PC-3 (cell line): Measurements from ENCODE around the gene GRK2. TPM values are rescaled to one million over a fixed set of nuclear protein-coding genes. Genes with fewer than 3 reads are reported as not detected.
A peak's percentile ranks its signal among the peaks of the same experiment; 100 is the strongest.
"Not testable (repeated sequence)": the region's sequence is repeated elsewhere in the genome, so short reads cannot be mapped to it uniquely, and the experiment has no call there.

Source experiments
- ATAC-seq: fragments of 200-7000 bp; cut with Tn5 transposase; 2 replicates; pipeline ENCODE4 v1.9.1; 2020; ENCODE audit warnings: mild to moderate bottlenecking, moderate library complexity
- BruUV-seq: library from RNA; stranded (reverse); fragments of 400-500 nt; replicated peaks from 2 replicates; lab custom pipeline; 2021; lab: Mats Ljungman, UMichigan
- CTCF ChIA-PET: fragments of 300-600 bp; sonication (Branson Sonifier 250); formaldehyde crosslinking; loops from one replicate; lab custom pipeline; 2022; ENCODE audit warnings: antibody characterized with exemption; lab: Charles Lee
- POLR2A ChIA-PET: fragments of 300-600 bp; sonication (Branson Sonifier 250); formaldehyde crosslinking; loops from one replicate; lab custom pipeline; 2022; ENCODE audit warnings: antibody characterized with exemption; ENCODE audit not compliant: unreplicated experiment; lab: Charles Lee
- DNase-seq: peaks from one replicate; pipeline ENCODE4 v3.0.0-alpha.2; 2015
- H2AFZ ChIP-seq: fragments of 300-600 bp; sonication (generic); 2 replicates; pipeline ENCODE4 v1.6.0; 2016; ENCODE audit warnings: antibody characterized with exemption, low read length
- H3F3A ChIP-seq: fragments of 300-600 bp; sonication (generic); one replicate; pipeline ENCODE4 v1.6.0; 2017; ENCODE audit warnings: antibody characterized with exemption, low read length, control low read depth, mild to moderate bottlenecking; ENCODE audit not compliant: unreplicated experiment
- H3K27ac ChIP-seq: fragments of 300-600 bp; sonication (generic); 2 replicates; pipeline ENCODE4 v1.5.1; 2016; ENCODE audit warnings: mild to moderate bottlenecking, low read length
- H3K27me3 ChIP-seq: fragments of 300-600 bp; sonication (generic); 2 replicates; pipeline ENCODE4 v1.6.1; 2016; ENCODE audit warnings: low read length, mixed read lengths
- H3K36me3 ChIP-seq: fragments of 300-600 bp; sonication (generic); 2 replicates; pipeline ENCODE4 v1.6.1; 2016; ENCODE audit warnings: low read depth, mixed run types, low read length, mixed read lengths
- H3K4me1 ChIP-seq: fragments of 300-600 bp; sonication (generic); 2 replicates; pipeline ENCODE4 v1.5.1; 2016; ENCODE audit warnings: low read length; ENCODE audit not compliant: insufficient read depth
- H3K4me2 ChIP-seq: fragments of 300-600 bp; sonication (generic); 2 replicates; pipeline ENCODE4 v1.6.0; 2016; ENCODE audit warnings: low read length
- H3K4me3 ChIP-seq: fragments of 300-600 bp; sonication (generic); 2 replicates; pipeline ENCODE4 v1.5.1; 2016; ENCODE audit warnings: mild to moderate bottlenecking, low read length, mixed read lengths
- H3K79me2 ChIP-seq: fragments of 300-600 bp; sonication (generic); 2 replicates; pipeline ENCODE4 v1.6.1; 2017; ENCODE audit warnings: low read length, mixed read lengths
- H3K9ac ChIP-seq: fragments of 300-600 bp; sonication (generic); 2 replicates; pipeline ENCODE4 v1.6.0; 2016; ENCODE audit warnings: mild to moderate bottlenecking, low read length
- H3K9me2 ChIP-seq: fragments of 300-600 bp; sonication (generic); replicated peaks from 2 replicates; pipeline ENCODE4 v1.6.1; 2016; ENCODE audit warnings: mixed run types, low read length, mixed read lengths
- H3K9me3 ChIP-seq: fragments of 300-600 bp; sonication (generic); 2 replicates; pipeline ENCODE4 v1.6.1; 2016; ENCODE audit warnings: low read length, mixed read lengths
- H4K20me1 ChIP-seq: fragments of 300-600 bp; sonication (generic); 2 replicates; pipeline ENCODE4 v1.6.1; 2016; ENCODE audit warnings: low read length, mixed read lengths
- CTCF ChIP-seq: fragments of 300-600 bp; sonication (generic); conservative IDR thresholded peaks from 2 replicates; pipeline ENCODE4 v1.5.1; 2017; ENCODE audit warnings: antibody characterized with exemption, low read depth, mild to moderate bottlenecking, low read length
- EZH2 ChIP-seq: fragments of 300-600 bp; sonication (generic); IDR thresholded peaks from one replicate; pipeline ENCODE4 v1.6.1; 2017; ENCODE audit warnings: antibody characterized with exemption, mild to moderate bottlenecking, low read length; ENCODE audit not compliant: unreplicated experiment
- EZH2phosphoT487 ChIP-seq: fragments of 300-600 bp; sonication (generic); IDR thresholded peaks from 2 replicates; pipeline ENCODE4 v1.6.1; 2018; ENCODE audit warnings: mild to moderate bottlenecking, antibody characterized with exemption, low read length, borderline replicate concordance
- intact Hi-C: fragments of 100-400 bp; cut with micrococcal nuclease; formaldehyde crosslinking; loops from 2 replicates; pipeline ENCODE4 v1.9.0; 2023
- total RNA-seq: library from RNA; depleted of rRNA; stranded (reverse); fragments of >200 nt; gene quantifications from 2 replicates; pipeline ENCODE4 v1.2.3, GENCODE V29; 2014

The GRK2 gene
- total RNA-seq, 1 experiment from 2014 or later: 103 TPM

DNA sequence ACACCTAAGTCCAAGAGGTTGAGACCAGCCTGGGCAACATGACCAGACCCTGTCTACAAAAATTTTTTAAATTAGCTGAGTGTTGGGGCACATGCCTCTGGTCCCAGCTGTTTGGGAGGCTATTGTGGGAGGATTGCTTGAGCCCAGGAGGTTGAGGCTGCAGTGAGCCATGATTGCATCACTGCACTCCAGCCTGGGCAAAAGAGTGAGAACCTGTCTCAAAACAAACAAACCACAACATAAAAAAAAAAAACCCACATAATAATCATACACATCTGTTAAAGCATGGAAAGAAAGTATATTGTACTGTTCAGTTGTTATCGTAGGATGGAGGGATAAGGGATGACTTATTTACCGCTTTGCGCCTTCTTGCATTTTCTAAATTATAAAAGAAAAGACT lies 35.9 kb upstream of the GRK2 start:
- 0 out of 2 replicates have a peak, but pooled peaks cover 6% of the 10 kb centered on the region for H3K79me2 ChIP-seq
- H3K4me1 ChIP-seq: peaks cover 8% of the 10 kb centered on the region
- ChIA-PET POLR2A (no interaction called here), CTCF (no interaction called here)
- DNase-seq: peak; percentile 54
- no peak overlapping the region for H2AFZ ChIP-seq
- no peaks in the 10 kb centered on the region for H3F3A ChIP-seq
- peaks cover 34% of the 10 kb centered on the region for H3K36me3 ChIP-seq
- intact Hi-C loops: no loop called here
- no peak overlapping the region for H3K9ac ChIP-seq
- BruUV-seq: no TSS peak
- no peaks in the 10 kb centered on the region for H3K27me3 ChIP-seq
- no peaks in the 10 kb centered on the region for H3K9me2 ChIP-seq
- H3K4me2 ChIP-seq: no peak overlapping the region
- H3K4me3 ChIP-seq: no peak overlapping the region
- 0 out of 2 replicates have a peak overlapping the region, but pooled peaks have one; percentile 22 for H3K27ac ChIP-seq
- peak; percentile 49 for ATAC-seq
- no peaks in the 10 kb centered on the region for H3K9me3 ChIP-seq
- no peaks in the 10 kb centered on the region for H4K20me1 ChIP-seq
- no peak for TF ChIP-seq CTCF
- no peak for TF ChIP-seq EZH2
- TF ChIP-seq EZH2phosphoT487: no peak

GRCh38 chr11:67230886-67231285 lies 35.4 kb upstream of the GRK2 start:
- TF ChIP-seq EZH2: no peak
- no peak for TF ChIP-seq CTCF
- Histone ChIP-seq H2AFZ (no peak overlapping the region), H3K36me3 (peaks cover 33% of the 10 kb centered on the region), H3K4me3 (no peak overlapping the region), H3K9me3 (no peaks in the 10 kb centered on the region), H3F3A (no peaks in the 10 kb centered on the region), H3K4me2 (no peak overlapping the region), H3K4me1 (peaks cover 8% of the 10 kb centered on the region), H3K9me2 (no peaks in the 10 kb centered on the region), H3K27me3 (no peaks in the 10 kb centered on the region), H3K27ac (no peak overlapping the region), H4K20me1 (no peaks in the 10 kb centered on the region), H3K9ac (no peak overlapping the region), H3K79me2 (0 out of 2 replicates have a peak, but pooled peaks cover 6% of the 10 kb centered on the region)
- ATAC-seq: no peak
- CTCF ChIA-PET: no interaction called here
- BruUV-seq: no TSS peak
- POLR2A ChIA-PET: no interaction called here
- no peak for DNase-seq
- intact Hi-C loops: no loop called here

DNA sequence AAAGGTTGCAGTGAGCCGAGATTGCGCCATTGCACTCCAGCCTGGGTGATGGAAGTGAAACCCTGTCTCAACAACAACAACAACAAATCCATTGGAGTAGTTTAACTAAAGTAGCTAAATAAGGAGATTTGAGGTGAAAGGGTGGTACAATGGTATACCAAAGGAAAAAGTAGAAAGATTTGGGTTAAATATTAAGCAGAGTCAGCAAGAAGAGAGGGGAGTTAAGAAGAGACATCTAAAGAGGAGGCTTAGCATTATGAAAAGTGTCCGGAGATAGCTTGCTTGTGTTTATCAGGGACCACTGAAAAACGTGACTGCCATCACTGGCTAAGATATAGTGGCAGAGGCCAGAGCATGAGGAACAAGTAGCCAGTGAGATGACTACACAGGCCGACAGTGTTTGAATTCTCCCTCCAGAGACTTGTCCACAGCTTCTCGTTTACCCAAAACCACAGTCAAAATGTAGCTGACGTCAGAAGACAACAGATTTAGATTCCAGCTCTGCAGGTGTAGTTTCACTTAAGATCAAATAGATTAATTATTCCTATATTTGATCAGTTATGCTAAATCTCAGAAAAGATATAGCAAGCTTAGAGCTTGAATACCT lies 32.6 kb upstream of the GRK2 start:
- H3K9me2 ChIP-seq: no peaks in the 10 kb centered on the region
- no peak overlapping the region for H3K4me3 ChIP-seq
- peaks cover 17% of the 10 kb centered on the region for H3K79me2 ChIP-seq
- H3K27ac ChIP-seq: no peak overlapping the region
- H2AFZ ChIP-seq: no peak overlapping the region
- POLR2A ChIA-PET: no interaction called here
- ATAC-seq (no peak), DNase-seq (no peak)
- no peaks in the 10 kb centered on the region for H4K20me1 ChIP-seq
- H3K27me3 ChIP-seq: no peaks in the 10 kb centered on the region
- intact Hi-C loops: no loop called here
- TF ChIP-seq EZH2phosphoT487 (no peak), CTCF (no peak), EZH2 (no peak)
- no peak overlapping the region for H3K9ac ChIP-seq
- H3K4me2 ChIP-seq: no peak overlapping the region
- peaks cover 25% of the 10 kb centered on the region for H3K36me3 ChIP-seq
- CTCF ChIA-PET: no interaction called here
- no peaks in the 10 kb centered on the region for H3K9me3 ChIP-seq
- H3F3A ChIP-seq: peaks cover 7% of the 10 kb centered on the region
- BruUV-seq: no TSS peak
- H3K4me1 ChIP-seq: peaks cover 15% of the 10 kb centered on the region

DNA sequence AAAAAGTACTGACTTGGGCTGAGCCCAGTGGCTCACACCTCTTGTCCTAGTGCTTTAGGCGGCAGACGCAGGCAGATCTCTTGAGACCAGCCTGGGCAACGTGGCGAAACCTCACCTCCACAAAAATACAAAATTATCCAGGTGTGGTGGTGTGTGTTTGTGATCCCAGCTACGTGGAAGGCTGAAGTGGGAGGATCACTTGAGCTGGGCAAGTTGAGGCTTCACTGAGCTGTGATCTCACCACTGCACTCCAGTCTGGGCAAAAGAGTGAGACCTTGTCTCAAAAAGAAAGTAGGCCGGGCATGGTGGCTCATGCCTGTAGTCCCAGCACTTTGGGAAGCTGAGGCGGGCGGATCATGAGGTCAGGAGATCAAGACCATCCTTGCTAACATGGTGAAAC lies 31.7 kb upstream of the GRK2 start:
- ATAC-seq, H4K20me1 ChIP-seq, DNase-seq, intact Hi-C loops, H3K27ac ChIP-seq, BruUV-seq, H2AFZ ChIP-seq, CTCF ChIA-PET, POLR2A ChIA-PET, H3K9me3 ChIP-seq, H3K4me2 ChIP-seq, H3K27me3 ChIP-seq, H3K4me3 ChIP-seq, H3K9me2 ChIP-seq, H3K9ac ChIP-seq: not testable (repeated sequence)
- Histone ChIP-seq H3K36me3 (peaks cover 20% of the 10 kb centered on the region), H3K79me2 (peaks cover 24% of the 10 kb centered on the region), H3K4me1 (peaks cover 24% of the 10 kb centered on the region), H3F3A (peaks cover 12% of the 10 kb centered on the region)
